ENCODE results near the gene OGT. TPM values are rescaled to one million over a fixed set of nuclear protein-coding genes. Genes with fewer than 3 reads are reported as not detected.
A peak's percentile ranks its signal among the peaks of the same experiment; 100 is the strongest.

OGT gene
- total and polyA plus RNA-seq, 10 of the 15 experiments (the other 5 are each of a cell fraction or from before 2014, with no cell fraction given): 38.2 to 671 (median 107) TPM

GRCh38 chrX:71515038-71515396 lies 17.9 kb upstream of the OGT start:
- ChIA-PET RAD21 (ENCODE audit: unreplicated experiment) (interaction anchor here (1.1 to 2.3 kb wide), 4 partner anchors 17 to 137 kb away, joined by 3 to 9 read pairs (median 4); no protein-coding TSS in a partner anchor), CTCF (interaction anchor here (0.6 to 2.0 kb wide), 9 partner anchors 16 to 506 kb away, joined by 3 to 6 read pairs (median 4); no protein-coding TSS in a partner anchor), POLR2A (interaction anchor here (0.7 to 2.0 kb wide), 4 partner anchors 15 to 24 kb away, joined by 3 to 10 read pairs (median 3); no protein-coding TSS in a partner anchor), SMC1A (ENCODE audit: uncharacterized antibody, unreplicated experiment) (interaction anchor here (0.7 to 5.9 kb wide), 7 partner anchors 18 to 137 kb away, joined by 3 to 51 read pairs (median 3); partner anchors contain the start of gene OGT)
- FAIRE-seq (no peak), DNase-seq (ENCODE audit: low read depth, low spot score) (no peak), ATAC-seq (no peak)
- 68% methylated on average over 2 of the region's 2 CpGs for WGBS (ENCODE audit: insufficient coverage, insufficient replicate concordance, low lambda C conversion rate, missing lambda C conversion rate)
- no peak for TF ChIP-seq PAX5 (IDR thresholded peaks at IDR 0.05; ENCODE audit: borderline replicate concordance, low read depth, low read length)
- TF ChIP-seq HCFC1 (IDR thresholded peaks at IDR 0.05; ENCODE audit: low read length): no peak
- no peak for TF ChIP-seq WRNIP1 (IDR thresholded peaks at IDR 0.05; ENCODE audit: borderline replicate concordance, low read depth, low read length)
- no peak for TF ChIP-seq YBX1 (IDR thresholded peaks at IDR 0.05)
- TF ChIP-seq NFYA (IDR thresholded peaks at IDR 0.05; ENCODE audit: borderline replicate concordance, low read depth, low read length): no peak
- TF ChIP-seq, protein P1, sequence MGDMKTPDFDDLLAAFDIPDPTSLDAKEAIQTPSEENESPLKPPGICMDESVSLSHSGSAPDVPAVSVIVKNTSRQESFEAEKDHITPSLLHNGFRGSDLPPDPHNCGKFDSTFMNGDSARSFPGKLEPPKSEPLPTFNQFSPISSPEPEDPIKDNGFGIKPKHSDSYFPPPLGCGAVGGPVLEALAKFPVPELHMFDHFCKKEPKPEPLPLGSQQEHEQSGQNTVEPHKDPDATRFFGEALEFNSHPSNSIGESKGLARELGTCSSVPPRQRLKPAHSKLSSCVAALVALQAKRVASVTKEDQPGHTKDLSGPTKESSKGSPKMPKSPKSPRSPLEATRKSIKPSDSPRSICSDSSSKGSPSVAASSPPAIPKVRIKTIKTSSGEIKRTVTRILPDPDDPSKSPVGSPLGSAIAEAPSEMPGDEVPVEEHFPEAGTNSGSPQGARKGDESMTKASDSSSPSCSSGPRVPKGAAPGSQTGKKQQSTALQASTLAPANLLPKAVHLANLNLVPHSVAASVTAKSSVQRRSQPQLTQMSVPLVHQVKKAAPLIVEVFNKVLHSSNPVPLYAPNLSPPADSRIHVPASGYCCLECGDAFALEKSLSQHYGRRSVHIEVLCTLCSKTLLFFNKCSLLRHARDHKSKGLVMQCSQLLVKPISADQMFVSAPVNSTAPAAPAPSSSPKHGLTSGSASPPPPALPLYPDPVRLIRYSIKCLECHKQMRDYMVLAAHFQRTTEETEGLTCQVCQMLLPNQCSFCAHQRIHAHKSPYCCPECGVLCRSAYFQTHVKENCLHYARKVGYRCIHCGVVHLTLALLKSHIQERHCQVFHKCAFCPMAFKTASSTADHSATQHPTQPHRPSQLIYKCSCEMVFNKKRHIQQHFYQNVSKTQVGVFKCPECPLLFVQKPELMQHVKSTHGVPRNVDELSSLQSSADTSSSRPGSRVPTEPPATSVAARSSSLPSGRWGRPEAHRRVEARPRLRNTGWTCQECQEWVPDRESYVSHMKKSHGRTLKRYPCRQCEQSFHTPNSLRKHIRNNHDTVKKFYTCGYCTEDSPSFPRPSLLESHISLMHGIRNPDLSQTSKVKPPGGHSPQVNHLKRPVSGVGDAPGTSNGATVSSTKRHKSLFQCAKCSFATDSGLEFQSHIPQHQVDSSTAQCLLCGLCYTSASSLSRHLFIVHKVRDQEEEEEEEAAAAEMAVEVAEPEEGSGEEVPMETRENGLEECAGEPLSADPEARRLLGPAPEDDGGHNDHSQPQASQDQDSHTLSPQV (IDR thresholded peaks at IDR 0.05): no peak
- TF ChIP-seq PAX8 (IDR thresholded peaks at IDR 0.05): no peak
- TF ChIP-seq ZBED1 (IDR thresholded peaks at IDR 0.05; ENCODE audit: borderline replicate concordance): no peak
- TF ChIP-seq HDAC6 (IDR thresholded peaks at IDR 0.05; ENCODE audit: unreplicated experiment): no peak
- TF ChIP-seq RAD21 (IDR thresholded peaks at IDR 0.05; ENCODE audit: insufficient read depth, low read depth, low read length): no peak
- TF ChIP-seq BCL11A (IDR thresholded peaks at IDR 0.05; ENCODE audit: low read depth, low read length): no peak
- TF ChIP-seq DPF2 (IDR thresholded peaks at IDR 0.05): no peak
- TF ChIP-seq SUZ12 (IDR thresholded peaks at IDR 0.05; ENCODE audit: unreplicated experiment): no peak
- TF ChIP-seq EGR1 (IDR thresholded peaks at IDR 0.05; ENCODE audit: borderline replicate concordance in 1 of 2, low read depth in 2 of 2, low read length in 2 of 2): no peak
- TF ChIP-seq, protein P2, sequence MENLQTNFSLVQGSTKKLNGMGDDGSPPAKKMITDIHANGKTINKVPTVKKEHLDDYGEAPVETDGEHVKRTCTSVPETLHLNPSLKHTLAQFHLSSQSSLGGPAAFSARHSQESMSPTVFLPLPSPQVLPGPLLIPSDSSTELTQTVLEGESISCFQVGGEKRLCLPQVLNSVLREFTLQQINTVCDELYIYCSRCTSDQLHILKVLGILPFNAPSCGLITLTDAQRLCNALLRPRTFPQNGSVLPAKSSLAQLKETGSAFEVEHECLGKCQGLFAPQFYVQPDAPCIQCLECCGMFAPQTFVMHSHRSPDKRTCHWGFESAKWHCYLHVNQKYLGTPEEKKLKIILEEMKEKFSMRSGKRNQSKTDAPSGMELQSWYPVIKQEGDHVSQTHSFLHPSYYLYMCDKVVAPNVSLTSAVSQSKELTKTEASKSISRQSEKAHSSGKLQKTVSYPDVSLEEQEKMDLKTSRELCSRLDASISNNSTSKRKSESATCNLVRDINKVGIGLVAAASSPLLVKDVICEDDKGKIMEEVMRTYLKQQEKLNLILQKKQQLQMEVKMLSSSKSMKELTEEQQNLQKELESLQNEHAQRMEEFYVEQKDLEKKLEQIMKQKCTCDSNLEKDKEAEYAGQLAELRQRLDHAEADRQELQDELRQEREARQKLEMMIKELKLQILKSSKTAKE (IDR thresholded peaks at IDR 0.05; ENCODE audit: low read depth, poor library complexity, severe bottlenecking): no peak
- TF ChIP-seq, protein P3, sequence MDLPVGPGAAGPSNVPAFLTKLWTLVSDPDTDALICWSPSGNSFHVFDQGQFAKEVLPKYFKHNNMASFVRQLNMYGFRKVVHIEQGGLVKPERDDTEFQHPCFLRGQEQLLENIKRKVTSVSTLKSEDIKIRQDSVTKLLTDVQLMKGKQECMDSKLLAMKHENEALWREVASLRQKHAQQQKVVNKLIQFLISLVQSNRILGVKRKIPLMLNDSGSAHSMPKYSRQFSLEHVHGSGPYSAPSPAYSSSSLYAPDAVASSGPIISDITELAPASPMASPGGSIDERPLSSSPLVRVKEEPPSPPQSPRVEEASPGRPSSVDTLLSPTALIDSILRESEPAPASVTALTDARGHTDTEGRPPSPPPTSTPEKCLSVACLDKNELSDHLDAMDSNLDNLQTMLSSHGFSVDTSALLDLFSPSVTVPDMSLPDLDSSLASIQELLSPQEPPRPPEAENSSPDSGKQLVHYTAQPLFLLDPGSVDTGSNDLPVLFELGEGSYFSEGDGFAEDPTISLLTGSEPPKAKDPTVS (IDR thresholded peaks at IDR 0.05; ENCODE audit: low read depth, low read length): no peak
- no peak for TF ChIP-seq BRCA1 (IDR thresholded peaks at IDR 0.05; ENCODE audit: low read depth, low read length)
- no peak for TF ChIP-seq CREM (IDR thresholded peaks at IDR 0.05; ENCODE audit: low read depth)
- H3K9ac ChIP-seq (ENCODE audit: control insufficient read depth, insufficient read depth, low read length): no peak overlapping the region
- H4K20me1 ChIP-seq (ENCODE audit: control insufficient read depth, insufficient read depth): no peaks in the 10 kb centered on the region
- H3K79me2 ChIP-seq (ENCODE audit: control insufficient read depth, insufficient read depth, low read length): no peaks in the 10 kb centered on the region
- no TSS peak for BruUV-seq (replicated peaks)
- H3K9me3 ChIP-seq (replicated peaks; ENCODE audit: control insufficient read depth, insufficient read depth, low read length): no peaks in the 10 kb centered on the region
- H3K4me3 ChIP-seq: no peak overlapping the region
- in situ Hi-C loops (cut with MboI): loop anchor here (5.0 kb wide), 1 partner anchor 48 kb away; no protein-coding TSS in a partner anchor
- H3K4me2 ChIP-seq (ENCODE audit: control insufficient read depth, insufficient read depth): 0 out of 2 replicates have a peak overlapping the region, but pooled peaks have one; percentile 27
- intact Hi-C loops (cut with micrococcal nuclease; ENCODE audit: unreplicated experiment): loop anchor here (10.0 kb wide), 1 partner anchor 590 kb away; no protein-coding TSS in a partner anchor
- H3K27me3 ChIP-seq (replicated peaks in 1 of 2; ENCODE audit: control insufficient read depth in 2 of 2, insufficient read depth in 2 of 2, low read length in 1 of 2): no peaks in the 10 kb centered on the region
- H2AFZ ChIP-seq (ENCODE audit: control insufficient read depth, low read depth, low read length): no peak overlapping the region
- H3K27ac ChIP-seq (ENCODE audit: control insufficient read depth, insufficient read depth): peak overlapping the region; percentile 20; the same call in 1 of the 2 replicates
- H3K36me3 ChIP-seq (ENCODE audit: control insufficient read depth in 2 of 2, insufficient read depth in 2 of 2, low read length in 1 of 2): no peaks in the 10 kb centered on the region
- H3K4me1 ChIP-seq (ENCODE audit: control insufficient read depth, insufficient read depth, low read length): peaks cover 6% of the 10 kb centered on the region; the same call in 1 of the 2 replicates

Measured in GM12878 (cell line).